Mesodermal cell (in vitro differentiated cells): Measurements from ENCODE around the gene BDKRB2.
"Not testable (repeated sequence)": the region's sequence is repeated elsewhere in the genome, so short reads cannot be mapped to it uniquely, and the experiment has no call there.

Experiments
- H3K27ac ChIP-seq: 2 replicates; pipeline ENCODE4 v1.7.0; 2013; ENCODE audit warnings: mild to moderate bottlenecking, low read depth, low read length, moderate library complexity; ENCODE audit not compliant: severe bottlenecking
- H3K36me3 ChIP-seq: 2 replicates; pipeline ENCODE4 v1.7.1; 2013; ENCODE audit warnings: mild to moderate bottlenecking, low read length, moderate library complexity; ENCODE audit not compliant: control insufficient read depth, insufficient read depth
- H3K4me1 ChIP-seq: one replicate; pipeline ENCODE4 v1.7.1; 2013; ENCODE audit warnings: mild to moderate bottlenecking, low read length; ENCODE audit not compliant: insufficient read depth, control insufficient read depth, poor library complexity, severe bottlenecking
- H3K4me3 ChIP-seq: 2 replicates; pipeline ENCODE4 v1.7.0; 2013; ENCODE audit warnings: low read length, control low read depth, mild to moderate bottlenecking; ENCODE audit not compliant: insufficient read depth, poor library complexity, severe bottlenecking; ENCODE audit errors: extremely low read depth
- H3K9me3 ChIP-seq: 2 replicates; pipeline ENCODE4 v1.7.1; 2013; ENCODE audit warnings: mild to moderate bottlenecking, low read length, moderate library complexity; ENCODE audit not compliant: control insufficient read depth
- WGBS, 2 experiments: methylation state at CpG; one replicate each; pipeline ENCODE4 v1.1.5; 2013; ENCODE audit warnings: missing lambda C conversion rate in 2 of 2; ENCODE audit not compliant: insufficient coverage in 2 of 2; 5-methylcytosine and 5-hydroxymethylcytosine counted together

Gene BDKRB2

GRCh38 chr14:96242126-96242525 lies 37.5 kb downstream of the BDKRB2 start:
- H3K4me1 ChIP-seq: peaks cover 11% of the 10 kb centered on the region

GRCh38 chr14:96243785-96244184 lies 39.1 kb downstream of the BDKRB2 start:
- 92 to 94% methylated on average over 3 to 4 of the region's 5 CpGs for whole genome bisulfite sequencing, 2 experiments
- Histone ChIP-seq H3K36me3 (no peaks in the 10 kb centered on the region), H3K4me1 (peaks cover 11% of the 10 kb centered on the region), H3K9me3 (no peaks in the 10 kb centered on the region), H3K27ac (no peak overlapping the region), H3K4me3 (no peak overlapping the region)

More at GRCh38 chr14:96242126-96242525, 37.5 kb downstream of the BDKRB2 start:
- no peak overlapping the region for H3K4me3 ChIP-seq
- no peaks in the 10 kb centered on the region for H3K36me3 ChIP-seq
- WGBS, 2 experiments: 97 to 98% methylated on average over 5 to 7 of the region's 10 CpGs
- H3K9me3 ChIP-seq: no peaks in the 10 kb centered on the region
- H3K27ac ChIP-seq: no peak overlapping the region

GRCh38 chr14:96245074-96245473 lies 40.4 kb downstream of the BDKRB2 start:
- not testable (repeated sequence) for H3K4me3 ChIP-seq, H3K9me3 ChIP-seq, H3K36me3 ChIP-seq, H3K27ac ChIP-seq
- no CpG with 5 or more reads among the region's 3 CpGs for WGBS, 2 experiments
- H3K4me1 ChIP-seq: peaks cover 12% of the 10 kb centered on the region

GRCh38 chr14:96245710-96246538 lies 41.3 kb downstream of the BDKRB2 start:
- Histone ChIP-seq H3K9me3 (no peaks in the 10 kb centered on the region), H3K36me3 (no peaks in the 10 kb centered on the region), H3K4me1 (peaks cover 12% of the 10 kb centered on the region), H3K4me3 (no peak overlapping the region), H3K27ac (peak overlapping the region; percentile 86)
- 87 to 94% methylated on average over 3 of the region's 3 CpGs for WGBS, 2 experiments

- Histone ChIP-seq H3K36me3 (no peaks in the 10 kb centered on the region), H3K27ac (peak overlapping the region; percentile 86), H3K9me3 (no peaks in the 10 kb centered on the region), H3K4me3 (no peak overlapping the region), H3K4me1 (peaks cover 12% of the 10 kb centered on the region)
- 100% methylated on average over 1 of the region's 1 CpG for WGBS, 2 experiments
Measured at GRCh38 chr14:96246539-96246847, 41.9 kb downstream of the BDKRB2 start.

- no peaks in the 10 kb centered on the region for H3K9me3 ChIP-seq
- H3K4me3 ChIP-seq: no peak overlapping the region
- H3K27ac ChIP-seq: no peak overlapping the region
- no peaks in the 10 kb centered on the region for H3K36me3 ChIP-seq
- peaks cover 12% of the 10 kb centered on the region for H3K4me1 ChIP-seq
- WGBS, 2 experiments: 94 to 97% methylated on average over 5 to 6 of the region's 6 CpGs
Measured at GRCh38 chr14:96247031-96247430, 42.4 kb downstream of the BDKRB2 start.

- H3K4me3 ChIP-seq: no peak overlapping the region
- no peaks in the 10 kb centered on the region for H3K36me3 ChIP-seq
- H3K27ac ChIP-seq: peak overlapping the region; percentile 54
- 89 to 95% methylated on average over 4 to 5 of the region's 5 CpGs for WGBS, 2 experiments
- H3K4me1 ChIP-seq: peaks cover 21% of the 10 kb centered on the region
- no peaks in the 10 kb centered on the region for H3K9me3 ChIP-seq
Measured at GRCh38 chr14:96249029-96249428, 44.4 kb downstream of the BDKRB2 start.

- Histone ChIP-seq H3K36me3 (no peaks in the 10 kb centered on the region), H3K27ac (no peak overlapping the region), H3K4me3 (no peak overlapping the region), H3K9me3 (no peaks in the 10 kb centered on the region), H3K4me1 (peaks cover 27% of the 10 kb centered on the region)
- 48 to 55% methylated on average over 2 of the region's 3 CpGs for WGBS, 2 experiments
Measured at GRCh38 chr14:96250485-96250884, 45.8 kb downstream of the BDKRB2 start.

GRCh38 chr14:96251656-96252155 lies 47.1 kb downstream of the BDKRB2 start:
- H3K36me3 ChIP-seq: no peaks in the 10 kb centered on the region
- no peak overlapping the region for H3K4me3 ChIP-seq
- WGBS, 2 experiments: 82 to 100% methylated on average over 1 to 4 of the region's 4 CpGs
- no peak overlapping the region for H3K27ac ChIP-seq
- peaks cover 26% of the 10 kb centered on the region for H3K4me1 ChIP-seq
- H3K9me3 ChIP-seq: no peaks in the 10 kb centered on the region

GRCh38 chr14:96252323-96252998 lies 47.8 kb downstream of the BDKRB2 start:
- 91 to 94% methylated on average over 18 of the region's 19 CpGs for whole genome bisulfite sequencing, 2 experiments
- Histone ChIP-seq H3K27ac (peak overlapping the region; percentile 60), H3K4me1 (peaks cover 24% of the 10 kb centered on the region), H3K36me3 (no peaks in the 10 kb centered on the region), H3K4me3 (no peak overlapping the region), H3K9me3 (no peaks in the 10 kb centered on the region)
